Retinal pigment epithelial cell (primary cell): ENCODE measurements around the gene COP1.
A peak's percentile ranks its signal among the peaks of the same experiment; 100 is the strongest.
"Not testable (repeated sequence)": the region's sequence is repeated elsewhere in the genome, so short reads cannot be mapped to it uniquely, and the experiment has no call there.

ENCODE experiments used
- DNase-seq: peaks from one replicate; pipeline ENCODE4 v3.0.0-alpha.2; 2010; ENCODE audit warnings: low read depth
- H3K4me3 ChIP-seq: 2 replicates; pipeline ENCODE4 v1.5.1; 2011; ENCODE audit warnings: mild to moderate bottlenecking, low read length, control low read depth, moderate library complexity
- CTCF ChIP-seq: conservative IDR thresholded peaks from 2 replicates; pipeline ENCODE4 v1.5.1; 2011; ENCODE audit warnings: low read depth, low read length, control low read depth, inconsistent platforms

The COP1 gene

GRCh38 chr1:176206961-176207902, at the start of gene COP1:
Gene COP1, minus strand, starts transcription at chr1:176207286. Its CDS starts 308 bp downstream, at chr1:176206978.
- peak; percentile 69 for DNase-seq
- H3K4me3 ChIP-seq = peak within 1 kb of the TSS; percentile 75

GRCh38 chr1:176252191-176252590, 45.1 kb upstream of the COP1 start:
- TF ChIP-seq CTCF = no peak
- H3K4me3 ChIP-seq = no peak overlapping the region
- no peak for DNase-seq

More at GRCh38 chr1:176206961-176207902, at the start of gene COP1:
- no peak for TF ChIP-seq CTCF

- TF ChIP-seq CTCF = no peak
These were observed 37.8 kb upstream of the COP1 start for GRCh38 chr1:176244851-176245250.

GRCh38 chr1:176243746-176244145, 36.7 kb upstream of the COP1 start:
- H3K4me3 ChIP-seq = no peak overlapping the region
- TF ChIP-seq CTCF = no peak
- DNase-seq = no peak

More at GRCh38 chr1:176244851-176245250, 37.8 kb upstream of the COP1 start:
- no peak overlapping the region for H3K4me3 ChIP-seq
- DNase-seq = no peak

- no peak for TF ChIP-seq CTCF
- no peak overlapping the region for H3K4me3 ChIP-seq
- DNase-seq = peak; percentile 7
These were observed 34.4 kb upstream of the COP1 start for GRCh38 chr1:176241385-176242015.

- H3K4me3 ChIP-seq, DNase-seq: not testable (repeated sequence)
These were observed 26.6 kb upstream of the COP1 start for GRCh38 chr1:176233657-176234056.

GRCh38 chr1:176227579-176227978, 20.5 kb upstream of the COP1 start:
- no peak for DNase-seq
- H3K4me3 ChIP-seq = no peak overlapping the region
- TF ChIP-seq CTCF = no peak
